ENCODE results near the gene SLC29A4. TPM values are rescaled to one million over a fixed set of nuclear protein-coding genes. Genes with fewer than 3 reads are reported as not detected.
"Not testable (repeated sequence)": the region's sequence is repeated elsewhere in the genome, so short reads cannot be mapped to it uniquely, and the experiment has no call there.

SLC29A4 gene
- total and polyA plus RNA-seq, 2 experiments from 2014 or later = 14.6 to 28.3 TPM

DNA sequence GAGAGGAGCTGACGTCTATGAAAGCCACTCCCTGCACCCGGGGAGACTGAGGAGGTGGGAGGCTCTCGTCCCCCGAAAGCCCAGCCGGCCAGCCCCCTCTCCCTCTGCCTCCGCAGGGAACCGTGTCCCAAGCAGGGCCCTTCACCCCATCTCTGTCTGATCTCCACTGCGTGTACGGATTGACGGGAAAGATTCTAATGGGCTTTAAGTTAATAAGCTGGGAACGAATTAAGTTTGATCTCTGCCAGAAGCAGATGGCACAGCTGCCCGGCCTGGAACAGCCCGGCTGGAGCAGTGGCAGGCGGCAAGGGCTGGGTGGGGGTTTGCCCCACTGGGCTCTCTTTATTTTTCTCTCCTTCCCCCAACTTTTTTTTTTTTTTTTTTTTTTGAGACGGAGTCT lies 6.1 kb upstream of the SLC29A4 start:
- Histone ChIP-seq H3K27ac (no peak overlapping the region), H3K9me3 (ENCODE audit: low read depth) (no peaks in the 10 kb centered on the region), H3K27me3 (no peaks in the 10 kb centered on the region), H3K4me3 (no peak overlapping the region), H3K4me1 (ENCODE audit: low read depth) (no peaks in the 10 kb centered on the region), H3K36me3 (no peaks in the 10 kb centered on the region)
- no peak for DNase-seq (ENCODE audit: low read depth in 1 of 2, low spot score in 1 of 2)
- TF ChIP-seq, protein P1, sequence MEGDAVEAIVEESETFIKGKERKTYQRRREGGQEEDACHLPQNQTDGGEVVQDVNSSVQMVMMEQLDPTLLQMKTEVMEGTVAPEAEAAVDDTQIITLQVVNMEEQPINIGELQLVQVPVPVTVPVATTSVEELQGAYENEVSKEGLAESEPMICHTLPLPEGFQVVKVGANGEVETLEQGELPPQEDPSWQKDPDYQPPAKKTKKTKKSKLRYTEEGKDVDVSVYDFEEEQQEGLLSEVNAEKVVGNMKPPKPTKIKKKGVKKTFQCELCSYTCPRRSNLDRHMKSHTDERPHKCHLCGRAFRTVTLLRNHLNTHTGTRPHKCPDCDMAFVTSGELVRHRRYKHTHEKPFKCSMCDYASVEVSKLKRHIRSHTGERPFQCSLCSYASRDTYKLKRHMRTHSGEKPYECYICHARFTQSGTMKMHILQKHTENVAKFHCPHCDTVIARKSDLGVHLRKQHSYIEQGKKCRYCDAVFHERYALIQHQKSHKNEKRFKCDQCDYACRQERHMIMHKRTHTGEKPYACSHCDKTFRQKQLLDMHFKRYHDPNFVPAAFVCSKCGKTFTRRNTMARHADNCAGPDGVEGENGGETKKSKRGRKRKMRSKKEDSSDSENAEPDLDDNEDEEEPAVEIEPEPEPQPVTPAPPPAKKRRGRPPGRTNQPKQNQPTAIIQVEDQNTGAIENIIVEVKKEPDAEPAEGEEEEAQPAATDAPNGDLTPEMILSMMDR (IDR thresholded peaks at IDR 0.05; ENCODE audit: low read depth, low read length) = no peak

DNA sequence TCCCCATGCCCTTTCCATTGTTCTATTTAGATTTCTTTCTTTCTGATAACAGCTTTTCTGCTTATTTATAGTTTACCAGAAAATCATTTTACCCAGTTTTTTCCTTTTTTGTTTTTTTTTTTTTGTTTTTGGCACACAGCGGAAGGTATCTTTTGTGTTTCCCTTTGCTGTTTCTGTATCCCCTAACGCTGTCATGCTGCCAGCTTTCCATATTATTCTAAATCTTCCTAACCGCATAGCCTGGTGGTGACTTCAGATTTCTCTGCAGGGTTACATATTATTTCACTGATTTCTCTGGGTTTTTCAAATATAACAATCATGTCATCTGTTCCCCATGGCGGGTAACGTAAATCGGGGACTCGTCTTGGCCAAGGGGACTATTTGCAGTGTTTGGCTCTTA lies 4.0 kb upstream of the SLC29A4 start:
- Histone ChIP-seq H3K9me3 (ENCODE audit: low read depth) (no peaks in the 10 kb centered on the region), H3K27me3 (no peaks in the 10 kb centered on the region), H3K4me1 (ENCODE audit: low read depth) (no peaks in the 10 kb centered on the region), H3K4me3 (no peak overlapping the region), H3K27ac (no peak overlapping the region), H3K36me3 (no peaks in the 10 kb centered on the region)
- TF ChIP-seq, protein P1 (IDR thresholded peaks at IDR 0.05; ENCODE audit: low read depth, low read length) = no peak
- DNase-seq (ENCODE audit: low read depth in 1 of 2, low spot score in 1 of 2) = peak in 1 of 2 donors; percentile 51

DNA sequence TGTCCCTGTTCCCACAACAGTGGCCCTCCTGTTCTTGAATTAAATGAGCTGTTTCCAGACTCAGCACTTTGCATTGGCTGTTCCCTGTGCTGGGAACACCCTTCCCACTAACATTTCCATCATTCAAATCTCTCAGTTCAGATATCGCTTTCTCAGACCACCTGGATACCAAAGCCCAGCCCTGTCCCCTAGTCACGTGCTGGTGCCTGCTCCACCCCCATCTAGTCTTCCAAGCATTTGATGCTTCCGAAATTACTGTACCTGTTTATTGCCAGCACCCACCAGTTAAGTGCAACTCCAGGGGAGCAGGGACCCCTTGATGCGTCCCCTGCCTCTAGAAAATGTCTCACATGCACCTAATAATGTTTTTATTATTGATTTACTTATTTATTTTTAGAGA lies 3.0 kb upstream of the SLC29A4 start:
- Histone ChIP-seq H3K36me3 (no peaks in the 10 kb centered on the region), H3K27ac (no peak overlapping the region), H3K4me1 (ENCODE audit: low read depth) (no peaks in the 10 kb centered on the region), H3K9me3 (ENCODE audit: low read depth) (no peaks in the 10 kb centered on the region), H3K27me3 (no peaks in the 10 kb centered on the region), H3K4me3 (no peak overlapping the region)
- DNase-seq (ENCODE audit: low read depth in 1 of 2, low spot score in 1 of 2) = no peak
- TF ChIP-seq, protein P1 (IDR thresholded peaks at IDR 0.05; ENCODE audit: low read depth, low read length) = no peak

DNA sequence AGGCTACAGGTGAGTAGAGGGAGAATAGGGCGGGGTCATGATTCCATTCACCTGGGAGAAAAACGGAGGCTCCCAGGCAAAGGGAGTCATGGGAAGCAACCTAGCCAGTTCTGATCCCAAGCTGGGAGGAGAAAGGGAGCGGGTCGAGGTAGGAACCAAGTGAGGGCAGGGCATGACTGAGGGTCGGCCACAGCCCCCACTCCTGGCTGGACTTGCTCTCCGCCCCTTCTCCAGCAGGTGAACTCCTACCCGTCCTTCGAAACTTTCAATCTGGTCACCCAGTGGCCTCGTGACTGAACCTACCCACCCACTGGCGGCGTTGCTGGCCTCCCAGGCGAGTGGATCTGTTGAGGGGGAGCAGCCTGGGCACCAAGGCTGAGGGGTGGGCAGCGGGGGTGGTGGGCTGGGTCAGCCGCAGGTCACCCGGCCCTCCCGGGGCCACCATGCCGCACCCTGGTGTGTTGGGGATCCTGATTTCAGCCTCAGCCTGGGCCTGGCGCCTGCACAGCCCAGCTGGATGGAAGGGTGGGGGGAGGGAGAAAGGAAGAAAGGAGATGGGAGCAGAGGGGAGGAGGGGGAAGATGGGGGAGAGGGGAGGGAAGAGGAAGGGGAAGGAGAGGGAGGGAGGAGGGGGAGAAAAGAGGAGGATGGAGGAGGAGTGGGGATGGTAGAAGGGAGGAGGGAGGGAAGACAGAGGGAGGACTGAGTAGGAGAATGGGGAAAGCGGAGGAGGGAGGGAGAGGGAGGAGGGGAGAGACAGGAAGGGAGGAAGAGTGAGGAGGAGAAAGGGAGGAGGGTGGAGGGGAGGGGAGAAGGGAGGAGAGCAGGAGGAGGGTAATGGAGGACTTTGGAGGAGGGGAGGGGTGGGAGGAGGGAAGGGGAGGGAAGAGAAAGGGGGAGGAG lies 894 bp upstream of the SLC29A4 start:
- H3K36me3 ChIP-seq; H3K4me1 ChIP-seq (ENCODE audit: low read depth); H3K9me3 ChIP-seq (ENCODE audit: low read depth); H3K27me3 ChIP-seq; H3K4me3 ChIP-seq; H3K27ac ChIP-seq: not testable (repeated sequence)
- peak in 1 of 2 donors; percentile 17 for DNase-seq (ENCODE audit: low read depth in 1 of 2, low spot score in 1 of 2)

DNA sequence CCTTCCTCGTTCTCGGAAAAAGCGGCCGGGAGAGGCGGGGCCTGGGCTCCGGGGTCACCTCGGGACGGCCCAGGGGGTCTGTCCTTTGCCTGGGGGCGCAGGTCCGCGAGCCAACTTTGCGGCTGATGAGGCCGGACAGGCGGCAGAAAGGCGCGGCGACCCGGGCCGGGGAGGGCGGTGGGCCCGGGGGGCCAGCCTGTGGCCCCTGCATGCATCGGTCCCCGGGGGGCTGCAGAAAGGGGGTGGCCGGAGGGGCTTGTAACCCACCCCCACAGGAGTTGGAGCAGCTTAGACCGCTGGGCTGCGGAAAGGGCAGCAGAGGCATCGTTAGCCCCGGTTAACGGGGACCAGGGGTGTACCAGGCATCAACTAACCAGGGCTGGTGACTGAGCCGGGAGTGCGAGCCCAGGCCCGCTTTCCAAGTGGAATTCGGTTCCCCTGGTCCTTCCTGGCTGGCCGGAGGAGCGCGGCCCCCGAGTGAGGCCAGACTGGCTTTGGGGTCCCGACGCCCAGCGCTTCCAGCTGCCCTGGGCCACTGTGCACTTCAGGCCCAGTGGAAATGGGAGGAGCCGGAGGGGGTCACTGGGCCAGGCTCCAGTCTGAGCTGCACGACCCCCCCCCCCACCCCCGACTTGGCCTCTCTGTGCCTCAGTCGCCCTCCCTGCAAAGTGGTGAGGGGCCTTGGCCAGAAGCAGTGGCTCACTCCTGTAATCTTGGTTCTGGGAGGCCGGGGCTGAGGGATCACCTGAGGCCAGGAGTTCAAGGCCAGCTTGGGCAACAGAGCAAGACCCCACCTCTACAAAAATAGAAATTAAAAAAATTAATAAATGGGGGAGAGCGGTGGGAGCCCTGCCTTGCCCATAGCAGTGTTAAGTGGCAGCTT lies 919 bp downstream of the SLC29A4 start:
- Histone ChIP-seq H3K9me3 (ENCODE audit: low read depth) (no peaks in the 10 kb centered on the region), H3K27me3 (no peaks in the 10 kb centered on the region), H3K4me3 (peak overlapping the region; percentile 79), H3K4me1 (ENCODE audit: low read depth) (no peaks in the 10 kb centered on the region), H3K36me3 (no peaks in the 10 kb centered on the region), H3K27ac (no peak overlapping the region)
- DNase-seq (ENCODE audit: low read depth in 1 of 2, low spot score in 1 of 2) = peak in 1 of 2 donors; percentile 21
- TF ChIP-seq, protein P1 (IDR thresholded peaks at IDR 0.05; ENCODE audit: low read depth, low read length) = no peak

Data from cardiac muscle cell (in vitro differentiated cells and primary cell).